ENCODE data around the gene RAPGEF5. TPM values are rescaled to one million over a fixed set of nuclear protein-coding genes. Genes with fewer than 3 reads are reported as not detected.

The RAPGEF5 gene
- total RNA-seq, 1 experiment from 2014 or later, result 5.6 TPM

GRCh38 chr7:22404421-22405023, 47.6 kb upstream of the RAPGEF5 start:
- peaks cover 24% of the 10 kb centered on the region for H3K4me1 ChIP-seq (ENCODE audit: insufficient read depth, low read length)
- no peaks in the 10 kb centered on the region for H3K79me2 ChIP-seq (ENCODE audit: low read length)
- ATAC-seq (no peak), DNase-seq (no peak)
- H3K9me3 ChIP-seq (ENCODE audit: low read length), result no peaks in the 10 kb centered on the region
- no TSS peak for BruUV-seq (replicated peaks)
- intact Hi-C loops (cut with micrococcal nuclease), result loop anchor here (5.0 kb wide), 1 partner anchor 83 kb away; no protein-coding TSS in a partner anchor
- no peaks in the 10 kb centered on the region for H3K27me3 ChIP-seq (ENCODE audit: low read length)
- H3F3A ChIP-seq (ENCODE audit: low read length, unreplicated experiment), result no peaks in the 10 kb centered on the region
- no peak overlapping the region for H2AFZ ChIP-seq (ENCODE audit: low read length)
- H3K4me2 ChIP-seq (ENCODE audit: low read length), result no peak overlapping the region
- no peak for TF ChIP-seq EZH2 (IDR thresholded peaks at IDR 0.05; ENCODE audit: low read length, unreplicated experiment)
- TF ChIP-seq EZH2phosphoT487 (IDR thresholded peaks at IDR 0.05; ENCODE audit: borderline replicate concordance, low read length), result no peak
- TF ChIP-seq CTCF (conservative IDR thresholded peaks at IDR 0.05; ENCODE audit: low read depth, low read length), result no peak
- ChIA-PET CTCF (no interaction called here), POLR2A (ENCODE audit: unreplicated experiment) (no interaction called here)
- no peaks in the 10 kb centered on the region for H3K9me2 ChIP-seq (replicated peaks; ENCODE audit: low read length)
- H3K36me3 ChIP-seq (ENCODE audit: low read depth, low read length), result no peaks in the 10 kb centered on the region
- no peaks in the 10 kb centered on the region for H4K20me1 ChIP-seq (ENCODE audit: low read length)
- no peak overlapping the region for H3K9ac ChIP-seq (ENCODE audit: low read length)
- H3K4me3 ChIP-seq (ENCODE audit: low read length), result no peak overlapping the region
- no peak overlapping the region for H3K27ac ChIP-seq (ENCODE audit: low read length)

GRCh38 chr7:22403344-22403743, 46.4 kb upstream of the RAPGEF5 start:
- Histone ChIP-seq H3K27ac (ENCODE audit: low read length) (no peak overlapping the region), H3K4me3 (ENCODE audit: low read length) (no peak overlapping the region), H3K79me2 (ENCODE audit: low read length) (no peaks in the 10 kb centered on the region), H2AFZ (ENCODE audit: low read length) (no peak overlapping the region), H3K9me3 (ENCODE audit: low read length) (no peaks in the 10 kb centered on the region), H3K9me2 (replicated peaks; ENCODE audit: low read length) (no peaks in the 10 kb centered on the region), H3K27me3 (ENCODE audit: low read length) (no peaks in the 10 kb centered on the region), H3K4me2 (ENCODE audit: low read length) (no peak overlapping the region), H3K9ac (ENCODE audit: low read length) (no peak overlapping the region), H3F3A (ENCODE audit: low read length, unreplicated experiment) (no peaks in the 10 kb centered on the region), H3K36me3 (ENCODE audit: low read depth, low read length) (no peaks in the 10 kb centered on the region), H3K4me1 (ENCODE audit: insufficient read depth, low read length) (peaks cover 24% of the 10 kb centered on the region), H4K20me1 (ENCODE audit: low read length) (no peaks in the 10 kb centered on the region)
- ChIA-PET CTCF (no interaction called here), POLR2A (ENCODE audit: unreplicated experiment) (no interaction called here)
- ATAC-seq, result no peak
- no TSS peak for BruUV-seq (replicated peaks)
- no peak for DNase-seq
- no peak for TF ChIP-seq EZH2phosphoT487 (IDR thresholded peaks at IDR 0.05; ENCODE audit: borderline replicate concordance, low read length)
- no peak for TF ChIP-seq EZH2 (IDR thresholded peaks at IDR 0.05; ENCODE audit: low read length, unreplicated experiment)
- no peak for TF ChIP-seq CTCF (conservative IDR thresholded peaks at IDR 0.05; ENCODE audit: low read depth, low read length)
- intact Hi-C loops (cut with micrococcal nuclease), result loop anchor here (5.0 kb wide), 1 partner anchor 84 kb away; no protein-coding TSS in a partner anchor

- Histone ChIP-seq H3F3A (ENCODE audit: low read length, unreplicated experiment) (no peaks in the 10 kb centered on the region), H4K20me1 (ENCODE audit: low read length) (no peaks in the 10 kb centered on the region), H3K36me3 (ENCODE audit: low read depth, low read length) (no peaks in the 10 kb centered on the region), H3K27ac (ENCODE audit: low read length) (peak overlapping the region; percentile 26), H3K9me3 (ENCODE audit: low read length) (no peaks in the 10 kb centered on the region), H3K4me1 (ENCODE audit: insufficient read depth, low read length) (peaks cover 24% of the 10 kb centered on the region), H3K4me3 (ENCODE audit: low read length) (no peak overlapping the region), H3K9ac (ENCODE audit: low read length) (no peak overlapping the region), H3K27me3 (ENCODE audit: low read length) (no peaks in the 10 kb centered on the region), H3K79me2 (ENCODE audit: low read length) (no peaks in the 10 kb centered on the region), H3K9me2 (replicated peaks; ENCODE audit: low read length) (no peaks in the 10 kb centered on the region), H2AFZ (ENCODE audit: low read length) (no peak overlapping the region), H3K4me2 (ENCODE audit: low read length) (no peak overlapping the region)
- no peak for TF ChIP-seq EZH2 (IDR thresholded peaks at IDR 0.05; ENCODE audit: low read length, unreplicated experiment)
- no peak for TF ChIP-seq CTCF (conservative IDR thresholded peaks at IDR 0.05; ENCODE audit: low read depth, low read length)
- no peak for TF ChIP-seq EZH2phosphoT487 (IDR thresholded peaks at IDR 0.05; ENCODE audit: borderline replicate concordance, low read length)
- ChIA-PET CTCF (interaction anchor here (1.0 kb wide), 1 partner anchor 293 kb away, joined by 3 read pairs; no protein-coding TSS in a partner anchor), POLR2A (ENCODE audit: unreplicated experiment) (no interaction called here)
- no TSS peak for BruUV-seq (replicated peaks)
- intact Hi-C loops (cut with micrococcal nuclease), result loop anchor here (5.0 kb wide), 1 partner anchor 85 kb away; no protein-coding TSS in a partner anchor
- peak; percentile 11 for DNase-seq
- ATAC-seq, result peak; percentile 49
Observed at GRCh38 chr7:22402250-22402649, 45.3 kb upstream of the RAPGEF5 start.

Measured in PC-3 (cell line).